Common myeloid progenitor, CD34-positive (primary cell): ENCODE results near the gene SLFN12L.
A peak's percentile ranks its signal among the peaks of the same experiment; 100 is the strongest.

ENCODE experiments used
- CTCF ChIA-PET: fragments of 350-600 bp; sonication (Branson Sonifier 250); formaldehyde crosslinking; loops from one replicate; lab custom pipeline; 2021; ENCODE audit warnings: antibody characterized with exemption; lab: Charles Lee
- POLR2A ChIA-PET: fragments of 350-600 bp; sonication (Branson Sonifier 250); formaldehyde crosslinking; loops from one replicate; lab custom pipeline; 2021; ENCODE audit warnings: antibody characterized with exemption; lab: Charles Lee
- DNase-seq, 3 donors: peaks; one replicate each; pipeline versions ENCODE4 v3.0.0 to v3.0.0-alpha.2; 2013
- H3K27ac ChIP-seq, 2 experiments: 1 replicate in 1 of 2; 2 replicates in 1 of 2; pipeline ENCODE4 v1.7.0; 2013; ENCODE audit warnings: inconsistent platforms in 2 of 2, low read length in 2 of 2, mild to moderate bottlenecking in 2 of 2, low read depth in 1 of 2, moderate library complexity in 1 of 2; ENCODE audit not compliant: severe bottlenecking in 2 of 2, insufficient read depth in 1 of 2, poor library complexity in 1 of 2
- H3K27me3 ChIP-seq, 5 experiments: replicated peaks in 2 of 5; 1 replicate in 3 of 5; 2 replicates in 2 of 5; pipeline versions ENCODE4 v1.6.1 to v1.7.0; 2013; ENCODE audit warnings: low read length in 4 of 5, mild to moderate bottlenecking in 2 of 5, moderate library complexity in 2 of 5, inconsistent platforms in 1 of 5; ENCODE audit not compliant: insufficient read depth in 5 of 5, control insufficient read depth in 4 of 5
- H3K36me3 ChIP-seq, 4 experiments: 1 replicate in 2 of 4; 2 replicates in 2 of 4; pipeline versions ENCODE4 v1.6.1 to v1.7.0; 2013; ENCODE audit warnings: low read length in 3 of 4, control low read depth in 1 of 4, mild to moderate bottlenecking in 1 of 4; ENCODE audit not compliant: control insufficient read depth in 4 of 4, insufficient read depth in 4 of 4
- H3K4me1 ChIP-seq, 4 experiments: 1 replicate in 3 of 4; 2 replicates in 1 of 4; pipeline versions ENCODE4 v1.6.1 to v1.7.1; 2013; ENCODE audit warnings: low read length in 3 of 4, mild to moderate bottlenecking in 3 of 4, control low read depth in 1 of 4, inconsistent platforms in 1 of 4, moderate library complexity in 1 of 4; ENCODE audit not compliant: control insufficient read depth in 4 of 4, insufficient read depth in 4 of 4; ENCODE audit errors: control extremely low read depth in 1 of 4
- H3K4me3 ChIP-seq, 7 experiments: 1 replicate in 4 of 7; 2 replicates in 3 of 7; pipeline versions ENCODE4 v1.5.1 to v1.7.0; 2013; ENCODE audit warnings: mild to moderate bottlenecking in 7 of 7, low read length in 6 of 7, moderate library complexity in 6 of 7, inconsistent platforms in 2 of 7, low read depth in 2 of 7, control low read depth in 1 of 7; ENCODE audit not compliant: insufficient read depth in 4 of 7, control insufficient read depth in 1 of 7; ENCODE audit errors: extremely low read depth in 1 of 7
- H3K9me3 ChIP-seq, 5 experiments: 1 replicate in 4 of 5; 2 replicates in 1 of 5; pipeline versions ENCODE4 v1.6.1 to v1.7.1; 2013; ENCODE audit warnings: low read length in 4 of 5, mild to moderate bottlenecking in 2 of 5, inconsistent platforms in 1 of 5, low read depth in 1 of 5, moderate library complexity in 1 of 5; ENCODE audit not compliant: control insufficient read depth in 4 of 5, insufficient read depth in 2 of 5; ENCODE audit errors: control extremely low read depth in 1 of 5
- WGBS: methylation state at CpG from one replicate; pipeline ENCODE4 v1.1.5; 2013; ENCODE audit not compliant: insufficient coverage; 5-methylcytosine and 5-hydroxymethylcytosine counted together

The SLFN12L gene

GRCh38 chr17:35453171-35453570, 84.3 kb downstream of the SLFN12L start:
- WGBS = no CpG with 5 or more reads among the region's 1 CpG
- no peaks in the 10 kb centered on the region for H3K27me3 ChIP-seq
- H3K4me1 ChIP-seq = peaks cover 2 to 16% (median 15%) of the 10 kb centered on the region in 4 experiments

DNA sequence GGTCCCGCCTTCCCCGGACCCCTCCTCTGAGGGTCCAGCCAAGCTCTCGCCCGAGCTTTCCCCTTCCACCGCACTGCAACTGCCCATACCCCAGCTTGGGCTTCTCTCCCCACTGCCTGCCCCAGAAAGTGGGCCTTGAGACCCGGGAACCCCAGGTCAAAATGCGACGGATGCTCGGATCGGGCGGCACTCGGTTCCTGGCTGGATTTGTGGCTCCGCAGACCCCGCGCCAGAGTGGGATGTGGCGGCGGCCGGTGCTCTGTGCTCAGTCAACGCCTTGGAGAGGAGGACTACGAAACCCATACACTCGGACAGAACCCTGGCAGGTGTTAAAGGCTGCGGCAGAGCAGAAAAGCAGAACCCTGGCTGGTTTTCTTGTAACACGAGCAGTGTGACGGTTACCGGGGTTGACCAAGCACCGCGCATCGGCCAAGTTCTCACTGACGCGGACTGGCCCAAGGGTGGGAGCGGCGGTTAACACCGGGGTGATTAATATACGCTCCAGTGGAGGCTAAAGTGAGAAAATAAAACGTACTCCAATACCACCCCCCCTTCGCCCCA, 88.0 kb downstream of the SLFN12L start:
- H3K36me3 ChIP-seq = peaks cover 0 to 8% (median 3%) of the 10 kb centered on the region in 4 experiments
- no peak overlapping the region for H3K27ac ChIP-seq
- peaks cover 8 to 26% (median 23%) of the 10 kb centered on the region in 4 experiments for H3K4me1 ChIP-seq
- no peaks in the 10 kb centered on the region for H3K27me3 ChIP-seq
- peak overlapping the region; percentile 29 to 85 (median 56) for H3K4me3 ChIP-seq
- ChIA-PET POLR2A (no interaction called here), CTCF (interaction anchor here (0.6 to 2.7 kb wide), 3 partner anchors 16 to 39 kb away, joined by 3 to 9 read pairs (median 5); no protein-coding TSS in a partner anchor)
- peak; percentile 23 to 67 (median 58) for DNase-seq
- WGBS = 5% methylated on average over 30 of the region's 36 CpGs
- H3K9me3 ChIP-seq = peaks cover 0 to 5% (median 0%) of the 10 kb centered on the region in 5 experiments

More at GRCh38 chr17:35453171-35453570, 84.3 kb downstream of the SLFN12L start:
- CTCF ChIA-PET = interaction anchor here (1.3 kb wide), 1 partner anchor 50 kb away, joined by 3 read pairs; no protein-coding TSS in a partner anchor
- no peak for DNase-seq
- POLR2A ChIA-PET = no interaction called here
- no peaks in the 10 kb centered on the region for H3K36me3 ChIP-seq
- no peak overlapping the region for H3K27ac ChIP-seq
- H3K4me3 ChIP-seq = no peak overlapping the region
- H3K9me3 ChIP-seq = peaks cover 0 to 5% (median 0%) of the 10 kb centered on the region in 5 experiments

GRCh38 chr17:35448899-35449227, 88.6 kb downstream of the SLFN12L start:
- H3K27ac ChIP-seq = peak overlapping the region in 1 of 2 experiments; percentile 75
- peaks cover 8 to 26% (median 23%) of the 10 kb centered on the region in 4 experiments for H3K4me1 ChIP-seq
- peaks cover 0 to 5% (median 0%) of the 10 kb centered on the region in 5 experiments for H3K9me3 ChIP-seq
- 9% methylated on average over 12 of the region's 16 CpGs for WGBS
- ChIA-PET POLR2A (interaction anchor here (0.6 to 1.3 kb wide), 3 partner anchors 39 to 130 kb away, joined by 3 read pairs; no protein-coding TSS in a partner anchor), CTCF (interaction anchor here (1.1 to 2.7 kb wide), 3 partner anchors 16 to 41 kb away, joined by 4 to 9 read pairs (median 5); no protein-coding TSS in a partner anchor)
- H3K36me3 ChIP-seq = peaks cover 0 to 11% (median 3%) of the 10 kb centered on the region in 4 experiments
- peak overlapping the region; percentile 41 to 85 (median 63) for H3K4me3 ChIP-seq
- no peaks in the 10 kb centered on the region for H3K27me3 ChIP-seq
- peak in 1 of 3 donors; percentile 17 for DNase-seq

- peak within 1 kb of the TSS; percentile 49 to 75 for H3K27ac ChIP-seq
- ChIA-PET CTCF (interaction anchor here (1.1 to 2.7 kb wide), 3 partner anchors 15 to 42 kb away, joined by 4 to 9 read pairs (median 5); no protein-coding TSS in a partner anchor), POLR2A (interaction anchor here (0.6 to 1.3 kb wide), 4 partner anchors 16 to 130 kb away, joined by 3 to 5 read pairs (median 3); partner anchors contain the start of gene SLFN12)
- H3K27me3 ChIP-seq = no peaks in the 10 kb centered on the region
- peaks cover 0 to 5% (median 0%) of the 10 kb centered on the region in 5 experiments for H3K9me3 ChIP-seq
- DNase-seq = peak; percentile 94 to 99 (median 99)
- H3K4me3 ChIP-seq = peak within 1 kb of the TSS; percentile 41 to 85 (median 63)
- peaks cover 8 to 26% (median 23%) of the 10 kb centered on the region in 4 experiments for H3K4me1 ChIP-seq
- WGBS = 0% methylated on average over 43 of the region's 44 CpGs
- peaks cover 0 to 11% (median 4%) of the 10 kb centered on the region in 4 experiments for H3K36me3 ChIP-seq
Observed at GRCh38 chr17:35448214-35448898, 89.1 kb downstream of the SLFN12L start, which contains the start of gene SLFN13. Gene SLFN13 (minus strand): TSS chr17:35448766. CDS start chr17:35445680, 3,086 bp downstream.

GRCh38 chr17:35447499-35447898, 90.0 kb downstream of the SLFN12L start:
- DNase-seq = no peak
- Histone ChIP-seq H3K27ac (peak overlapping the region in 1 of 2 experiments; percentile 75), H3K9me3 (peaks cover 0 to 5% (median 0%) of the 10 kb centered on the region in 5 experiments), H3K36me3 (peaks cover 0 to 11% (median 4%) of the 10 kb centered on the region in 4 experiments), H3K27me3 (no peaks in the 10 kb centered on the region), H3K4me1 (peaks cover 8 to 26% (median 23%) of the 10 kb centered on the region in 4 experiments), H3K4me3 (peak overlapping the region in 6 of 7 experiments; percentile 28 to 85 (median 69))
- POLR2A ChIA-PET = interaction anchor here (1.0 kb wide), 1 partner anchor 15 kb away, joined by 5 read pairs; the partner anchor contains the start of gene SLFN12
- WGBS = 0% methylated on average over 1 of the region's 3 CpGs
- CTCF ChIA-PET = interaction anchor here (0.6 to 2.7 kb wide), 4 partner anchors 10 to 41 kb away, joined by 3 to 9 read pairs (median 4); no protein-coding TSS in a partner anchor

- Histone ChIP-seq H3K4me3 (no peak overlapping the region), H3K27ac (no peak overlapping the region), H3K4me1 (peaks cover 3 to 7% (median 6%) of the 10 kb centered on the region in 4 experiments), H3K27me3 (no peaks in the 10 kb centered on the region), H3K36me3 (peaks cover 0 to 3% (median 0%) of the 10 kb centered on the region in 4 experiments), H3K9me3 (no peaks in the 10 kb centered on the region)
- ChIA-PET POLR2A (no interaction called here), CTCF (no interaction called here)
- no peak for DNase-seq
Observed at GRCh38 chr17:35438433-35438832, 99.0 kb downstream of the SLFN12L start.
